Measurements from ENCODE around the gene TFF1.

The TFF1 gene

DNA sequence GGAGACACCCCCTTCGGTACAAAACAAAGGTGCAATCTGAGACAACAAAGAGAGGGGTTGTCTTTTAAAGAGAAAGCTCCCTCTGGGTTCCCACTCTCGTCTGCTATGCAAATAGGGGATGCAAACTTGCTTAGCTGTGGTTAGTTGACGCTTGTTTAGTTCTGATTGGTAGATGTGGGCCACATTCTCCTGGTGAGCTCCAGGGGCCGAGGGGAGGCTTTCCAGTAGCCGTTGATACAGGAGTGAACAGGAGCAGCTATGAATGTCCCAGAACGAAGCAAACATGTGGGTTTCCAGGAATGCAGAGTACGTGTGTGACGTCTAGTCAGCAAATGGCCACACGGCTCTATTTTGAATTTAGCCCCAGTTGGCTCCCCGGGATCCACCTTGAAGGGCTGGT is 30.3 kb downstream of the TFF1 start:
- no peak overlapping the region for H3K27ac ChIP-seq
- no peak for TF ChIP-seq ZFX (IDR thresholded peaks at IDR 0.05; ENCODE audit: borderline replicate concordance)
- TF ChIP-seq, protein P1, sequence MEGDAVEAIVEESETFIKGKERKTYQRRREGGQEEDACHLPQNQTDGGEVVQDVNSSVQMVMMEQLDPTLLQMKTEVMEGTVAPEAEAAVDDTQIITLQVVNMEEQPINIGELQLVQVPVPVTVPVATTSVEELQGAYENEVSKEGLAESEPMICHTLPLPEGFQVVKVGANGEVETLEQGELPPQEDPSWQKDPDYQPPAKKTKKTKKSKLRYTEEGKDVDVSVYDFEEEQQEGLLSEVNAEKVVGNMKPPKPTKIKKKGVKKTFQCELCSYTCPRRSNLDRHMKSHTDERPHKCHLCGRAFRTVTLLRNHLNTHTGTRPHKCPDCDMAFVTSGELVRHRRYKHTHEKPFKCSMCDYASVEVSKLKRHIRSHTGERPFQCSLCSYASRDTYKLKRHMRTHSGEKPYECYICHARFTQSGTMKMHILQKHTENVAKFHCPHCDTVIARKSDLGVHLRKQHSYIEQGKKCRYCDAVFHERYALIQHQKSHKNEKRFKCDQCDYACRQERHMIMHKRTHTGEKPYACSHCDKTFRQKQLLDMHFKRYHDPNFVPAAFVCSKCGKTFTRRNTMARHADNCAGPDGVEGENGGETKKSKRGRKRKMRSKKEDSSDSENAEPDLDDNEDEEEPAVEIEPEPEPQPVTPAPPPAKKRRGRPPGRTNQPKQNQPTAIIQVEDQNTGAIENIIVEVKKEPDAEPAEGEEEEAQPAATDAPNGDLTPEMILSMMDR (IDR thresholded peaks at IDR 0.05), result no peak

DNA sequence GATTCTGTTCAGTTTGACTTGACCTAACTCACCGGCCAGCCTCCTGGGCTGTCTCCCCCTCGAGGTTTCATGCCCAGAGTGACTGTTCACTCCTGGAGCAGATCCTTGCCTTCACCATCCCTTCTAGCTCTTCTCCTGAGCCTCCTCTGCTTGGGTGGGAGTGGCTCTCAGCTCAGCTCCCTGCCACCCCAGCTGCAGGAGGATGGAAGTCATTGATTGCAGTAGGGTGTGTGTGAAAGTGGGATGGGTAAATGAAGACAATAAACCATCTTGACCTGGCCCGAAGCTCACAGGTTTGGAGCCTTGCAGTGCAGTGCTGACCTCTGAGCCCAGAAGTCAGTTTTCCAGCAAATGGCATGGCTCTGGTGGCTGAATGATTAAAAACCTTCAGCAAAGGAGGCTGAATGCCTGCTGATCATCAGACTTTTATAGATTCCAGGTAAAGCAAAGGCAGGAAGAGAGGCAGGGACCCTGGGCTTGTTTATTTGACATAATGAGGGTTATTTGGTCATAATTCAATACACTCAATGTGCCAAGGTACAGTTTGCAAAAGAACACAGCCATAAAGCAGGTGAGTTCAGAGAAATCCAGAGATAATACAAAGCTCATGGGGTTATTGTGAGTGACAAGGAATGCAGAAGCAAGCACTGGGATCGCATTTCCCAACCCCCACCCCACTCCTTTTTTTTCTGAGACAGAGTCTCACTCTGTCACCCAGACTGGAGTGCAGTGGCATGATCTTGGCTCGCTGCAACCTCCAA is 33.6 kb downstream of the TFF1 start:
- H3K27ac ChIP-seq, result no peak overlapping the region
- TF ChIP-seq, protein P1 (IDR thresholded peaks at IDR 0.05), result no peak

DNA sequence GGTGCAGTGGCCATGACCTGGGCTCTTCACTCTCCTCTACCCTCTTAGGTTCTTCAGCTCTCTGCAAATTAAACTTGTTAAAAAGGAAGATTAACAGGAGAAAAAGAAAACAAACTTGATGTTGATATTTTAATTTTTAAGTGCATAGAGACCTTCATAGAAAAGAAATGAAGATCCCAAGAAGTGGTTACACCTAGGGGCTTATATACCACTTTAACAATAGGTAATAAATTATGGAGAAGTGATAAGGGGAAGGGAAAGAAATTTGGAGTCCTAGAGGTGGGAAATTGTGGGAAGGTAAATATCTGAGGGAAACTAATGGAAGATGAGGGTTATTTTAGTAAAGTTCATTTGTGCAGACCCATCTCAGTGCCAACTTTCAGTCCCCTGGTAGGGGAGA is 34.7 kb downstream of the TFF1 start:
- no peak overlapping the region for H3K27ac ChIP-seq
- TF ChIP-seq, protein P1 (IDR thresholded peaks at IDR 0.05), result no peak
- TF ChIP-seq ZFX (IDR thresholded peaks at IDR 0.05; ENCODE audit: borderline replicate concordance), result no peak

DNA sequence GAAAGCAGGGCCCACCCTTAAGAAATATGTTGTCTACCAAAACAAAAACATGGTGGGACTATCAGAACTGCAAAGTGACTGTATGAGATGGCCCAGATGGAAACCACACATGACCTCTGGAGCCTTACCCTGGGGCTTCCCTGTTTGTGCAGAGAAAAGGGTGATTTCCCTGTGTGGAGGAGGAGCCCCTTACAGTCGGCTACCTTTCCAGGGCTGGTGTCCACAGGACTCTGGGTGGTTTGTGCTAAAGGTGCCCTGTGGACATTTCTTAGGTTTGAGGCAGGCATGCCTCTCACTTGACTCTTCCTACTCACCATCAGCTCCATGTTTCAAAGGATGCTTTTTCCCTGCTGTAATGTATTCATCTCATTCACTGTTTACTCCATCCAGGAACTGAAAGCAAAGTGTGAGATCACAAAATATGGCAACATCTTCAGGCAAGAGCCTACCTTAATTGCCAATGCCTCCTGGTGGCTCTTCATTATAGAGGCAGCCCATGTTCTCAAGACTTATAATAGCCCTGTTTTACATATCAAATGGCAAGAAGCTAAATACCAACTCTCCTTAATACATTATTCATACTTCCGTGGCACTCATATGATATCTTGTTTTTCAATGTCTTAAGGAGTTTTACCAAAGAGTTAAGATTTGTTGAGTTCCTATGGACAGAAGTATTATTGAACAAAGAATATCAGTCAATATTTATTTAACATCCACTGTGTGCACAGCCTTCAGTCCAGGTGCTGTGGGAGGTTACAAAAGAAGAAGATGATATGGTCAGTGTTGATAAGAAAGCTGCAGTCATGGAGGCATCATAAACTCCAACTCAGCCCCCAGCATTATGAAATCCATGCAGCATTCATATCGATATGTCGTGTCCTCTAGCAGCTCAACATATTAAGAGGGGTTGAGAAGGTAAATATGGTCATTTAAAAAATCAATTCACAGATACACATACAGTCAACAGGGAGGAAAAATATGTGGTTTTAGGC is 35.7 kb downstream of the TFF1 start:
- H3K27ac ChIP-seq, result no peak overlapping the region
- no peak for TF ChIP-seq ZFX (IDR thresholded peaks at IDR 0.05; ENCODE audit: borderline replicate concordance)
- TF ChIP-seq, protein P1 (IDR thresholded peaks at IDR 0.05), result no peak

DNA sequence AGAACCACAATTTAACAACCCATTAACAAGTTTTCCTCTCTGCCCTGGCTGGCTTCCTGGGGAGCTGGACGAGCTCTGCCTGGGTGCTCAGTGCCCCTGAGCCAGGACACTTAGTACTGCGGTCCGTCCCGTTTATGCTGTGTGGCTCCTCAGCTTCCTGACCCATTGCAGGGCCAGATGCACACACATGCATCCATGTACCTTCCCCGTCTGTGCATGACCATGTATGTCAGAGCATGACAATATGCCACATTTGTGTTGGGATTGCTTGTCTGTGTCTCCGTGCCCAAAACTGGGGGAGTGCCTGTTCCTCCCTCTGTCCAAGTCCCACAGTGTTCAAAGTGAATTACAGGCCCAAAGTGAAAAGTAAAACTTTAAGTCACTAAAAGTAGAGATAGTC is 41.4 kb downstream of the TFF1 start:
- no peak for TF ChIP-seq ZFX (IDR thresholded peaks at IDR 0.05; ENCODE audit: borderline replicate concordance)
- TF ChIP-seq, protein P1 (IDR thresholded peaks at IDR 0.05), result no peak
- H3K27ac ChIP-seq, result no peak overlapping the region

DNA sequence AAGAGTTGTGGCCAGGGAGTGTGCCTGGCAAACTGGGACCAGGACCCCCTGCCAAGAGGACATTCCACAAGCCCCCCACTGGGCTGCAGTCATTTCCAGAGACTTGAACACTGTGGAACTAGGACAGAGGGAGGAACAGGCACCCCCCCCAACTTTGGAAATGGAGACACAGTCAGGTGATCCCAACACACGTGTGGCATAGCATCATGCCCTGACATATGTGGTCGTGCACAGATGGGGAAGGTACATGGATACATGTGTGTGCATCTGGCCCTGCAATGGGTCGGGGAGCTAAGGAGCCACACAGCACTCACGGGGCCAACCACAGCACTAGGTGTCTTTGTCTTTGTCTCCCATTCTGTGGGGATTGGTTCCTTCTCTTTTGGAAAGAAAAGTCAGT is 44.5 kb downstream of the TFF1 start:
- TF ChIP-seq, protein P1 (IDR thresholded peaks at IDR 0.05), result no peak
- TF ChIP-seq ZFX (IDR thresholded peaks at IDR 0.05; ENCODE audit: borderline replicate concordance), result no peak

DNA sequence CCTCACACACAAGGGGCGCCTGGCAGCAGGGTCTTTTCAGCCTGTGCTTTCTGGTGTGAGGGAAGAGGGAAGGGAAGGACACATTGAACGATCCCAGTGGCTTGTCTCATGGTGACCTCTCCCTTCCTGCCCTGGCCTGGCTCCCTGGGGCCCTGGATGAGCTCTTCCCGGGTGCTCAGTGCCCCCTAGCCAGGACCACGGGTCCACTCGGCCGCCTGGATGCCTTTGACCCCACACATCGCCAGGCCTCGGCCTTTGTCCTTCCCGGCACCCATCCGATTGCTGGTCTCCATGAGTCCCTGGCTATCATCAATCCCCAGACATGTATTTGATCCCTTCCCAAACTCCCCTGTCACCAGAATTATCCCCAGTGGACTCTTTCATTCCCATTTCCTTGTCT is 45.1 kb downstream of the TFF1 start:
- H3K27ac ChIP-seq, result no peak overlapping the region
- TF ChIP-seq, protein P1 (IDR thresholded peaks at IDR 0.05), result no peak

More for the DNA sequence above, 44.5 kb downstream of the TFF1 start:
- H3K27ac ChIP-seq, result no peak overlapping the region

Data from 22Rv1 (cell line).